DMS79 treated with DMSO at 0.1 percent for 48 hours (cell line): ENCODE measurements around the gene HEG1.

Experiments used
- DNase-seq: peaks from one replicate; lab custom pipeline; 2025; lab: John Stamatoyannopoulos, UW

The HEG1 gene

DNA sequence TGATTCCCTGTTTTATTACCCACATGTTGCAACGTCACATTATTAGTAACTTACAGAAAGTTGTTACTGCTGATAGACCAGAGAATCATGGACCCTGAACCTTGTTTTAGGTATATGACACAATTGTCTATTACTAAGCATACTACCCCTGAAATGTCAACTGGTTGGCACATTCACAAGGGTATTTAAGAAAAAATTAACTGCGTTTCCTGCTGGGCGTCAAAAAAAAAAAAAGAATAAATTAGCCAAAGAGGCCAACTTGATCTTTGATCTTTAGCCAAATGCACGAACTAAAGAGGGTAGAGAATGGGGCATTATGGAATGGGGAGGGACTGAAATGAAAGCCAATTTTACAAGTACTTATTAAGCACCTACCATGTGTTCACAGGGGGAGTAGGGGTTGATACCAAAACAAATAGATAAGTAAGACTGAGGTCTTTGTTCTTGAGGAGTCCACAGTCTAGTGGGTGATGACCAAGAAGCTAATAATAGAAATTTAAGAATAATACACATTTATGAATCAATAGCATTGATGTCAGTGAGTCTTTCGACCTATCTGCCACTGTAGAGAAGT is 103.4 kb downstream of the HEG1 start:
- DNase-seq, result no peak

DNA sequence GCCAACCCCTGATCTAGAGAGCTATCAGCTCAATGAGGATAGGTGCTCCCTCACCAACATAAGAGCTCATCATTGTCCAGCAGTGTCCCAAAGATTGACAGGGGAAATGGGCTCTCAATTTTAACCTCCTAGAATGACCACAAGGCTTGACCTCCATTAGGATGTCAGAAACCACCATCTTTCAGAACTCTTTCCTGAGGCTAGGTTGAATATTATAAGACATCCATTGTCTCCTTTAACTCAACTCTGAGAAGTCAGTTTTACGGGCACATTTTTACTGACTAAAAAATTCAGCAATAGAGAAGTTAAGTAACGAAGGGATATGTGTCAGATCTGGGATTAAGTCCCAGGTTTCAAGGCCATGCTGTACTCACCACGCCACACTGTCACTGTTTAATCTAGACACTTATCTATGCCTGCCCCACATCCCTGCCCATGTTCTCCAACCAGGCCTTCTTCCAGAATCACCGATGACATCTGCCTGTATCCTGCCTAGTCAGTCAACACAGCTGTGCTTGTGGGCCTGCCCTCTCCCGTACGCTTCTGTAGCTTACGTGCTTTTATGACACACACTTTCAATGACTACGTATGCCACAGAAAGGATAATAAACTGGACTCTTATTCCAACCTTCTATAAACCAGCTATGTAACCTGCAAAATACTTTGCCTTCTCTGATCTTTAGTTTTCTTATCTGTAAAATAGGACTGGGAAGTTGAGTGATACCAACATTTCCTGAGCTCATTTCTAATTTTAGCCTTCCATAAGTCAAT is 104.1 kb downstream of the HEG1 start:
- DNase-seq, result no peak

DNA sequence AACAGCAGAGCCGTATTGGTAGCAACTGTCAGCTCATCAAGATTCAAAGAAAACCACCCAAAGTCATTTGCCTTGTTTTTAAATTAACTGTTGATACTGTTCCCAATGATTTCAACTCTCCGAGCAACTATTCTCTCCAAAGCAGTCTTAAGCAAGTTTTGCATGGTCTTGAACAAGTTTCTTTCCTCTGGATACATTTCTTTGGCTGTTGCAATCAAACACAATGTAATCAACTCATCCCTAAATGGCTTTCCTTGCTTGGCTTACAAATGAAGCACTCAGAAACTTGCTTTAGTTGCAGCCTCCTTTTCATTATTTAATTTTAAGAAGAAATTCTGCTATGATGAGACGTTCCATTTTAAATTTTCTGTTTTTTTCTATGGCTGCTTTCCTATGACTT is 105.8 kb downstream of the HEG1 start:
- no peak for DNase-seq

DNA sequence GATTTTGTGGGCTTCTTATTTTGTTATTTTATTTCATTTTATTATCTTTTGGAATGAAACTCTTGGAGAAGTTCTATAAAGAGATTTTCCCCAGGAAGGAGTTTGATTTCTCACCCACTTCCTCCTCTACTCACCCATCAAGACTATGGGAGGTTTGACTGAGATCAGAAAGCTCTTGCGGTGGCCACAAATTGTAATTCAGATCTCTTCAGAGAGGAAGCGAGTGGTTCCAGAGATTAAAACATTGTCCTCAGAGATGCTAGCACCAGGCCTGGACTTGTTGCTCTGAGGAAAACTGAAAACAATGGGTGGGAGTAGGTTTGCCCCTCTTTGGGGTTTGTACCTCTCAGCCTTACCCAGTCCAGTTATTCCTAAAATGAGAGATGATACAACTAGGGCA is 113.2 kb downstream of the HEG1 start:
- DNase-seq, result no peak

DNA sequence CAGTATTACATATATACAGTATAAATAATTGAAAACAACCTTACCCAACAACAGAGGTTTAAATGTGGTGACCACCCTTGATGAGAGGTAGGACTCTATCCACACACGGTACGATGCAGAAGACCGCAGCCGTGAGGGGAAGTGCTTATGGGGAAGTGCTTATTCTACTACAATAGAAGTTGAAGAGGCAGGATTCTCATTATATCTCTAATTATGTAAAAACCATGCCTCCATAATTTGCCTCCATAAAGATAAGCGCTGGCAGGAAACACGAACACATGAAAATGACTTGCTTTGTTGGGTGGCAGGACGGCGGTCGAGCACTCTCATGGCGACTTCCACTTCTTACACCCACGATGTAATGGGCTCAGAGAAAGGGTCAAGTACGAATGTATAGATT is 114.0 kb downstream of the HEG1 start:
- DNase-seq, result no peak

DNA sequence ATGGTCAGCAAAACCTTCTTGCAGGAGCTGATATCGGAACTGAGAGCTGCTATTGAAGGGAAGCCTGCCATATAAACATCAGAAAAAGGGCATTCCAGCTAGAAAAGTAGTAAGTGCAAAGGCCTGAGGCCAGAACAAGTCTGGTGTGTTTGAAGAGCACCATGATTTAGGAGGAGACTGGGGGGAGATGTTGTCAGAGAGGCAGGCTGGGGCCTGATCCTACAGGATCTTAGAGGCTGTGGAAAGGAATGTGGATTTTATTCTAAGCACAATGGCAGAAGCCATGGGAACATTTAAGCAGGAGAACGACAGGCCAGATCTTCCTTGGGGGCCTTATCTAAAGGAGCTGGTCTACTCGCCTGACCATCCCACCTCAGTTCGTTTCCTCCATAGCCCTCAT is 116.1 kb downstream of the HEG1 start:
- DNase-seq, result no peak

DNA sequence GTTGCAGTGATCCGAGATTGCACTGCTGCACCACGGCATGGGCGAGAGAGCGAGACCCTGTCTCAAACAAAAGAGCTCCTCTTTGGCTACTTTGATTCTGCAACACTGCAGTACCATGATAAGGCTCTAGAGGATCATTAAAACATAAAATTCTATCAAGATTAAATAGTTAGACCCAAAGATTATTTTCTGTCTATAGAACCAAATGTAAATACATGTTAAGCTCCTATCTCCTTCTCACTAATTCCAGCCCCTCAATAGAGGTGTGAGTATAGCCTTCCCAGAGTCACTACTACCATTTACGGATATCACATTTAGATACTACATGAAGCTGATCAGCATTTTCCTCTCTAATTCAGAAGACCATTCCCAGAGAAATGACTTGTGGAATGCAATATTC is 116.9 kb downstream of the HEG1 start:
- no peak for DNase-seq

DNA sequence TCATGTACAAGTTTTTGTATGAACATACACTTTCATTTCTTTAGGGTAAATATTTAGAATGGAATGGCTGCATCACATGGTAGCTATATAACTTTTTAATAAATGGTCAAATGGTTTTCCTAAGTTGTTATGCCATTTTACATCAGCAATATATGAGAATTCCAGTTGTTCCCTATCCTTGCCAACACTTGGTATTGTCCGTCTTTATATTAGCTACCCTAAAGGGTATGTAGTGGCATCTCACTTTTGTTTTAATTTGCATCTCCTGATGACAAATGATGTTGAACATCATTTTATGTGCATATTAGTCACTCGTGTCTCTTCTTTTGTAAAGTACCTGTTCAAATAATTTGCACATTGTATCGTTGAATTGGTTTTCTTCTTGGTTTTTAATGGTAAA is 118.7 kb downstream of the HEG1 start:
- no peak for DNase-seq

DNA sequence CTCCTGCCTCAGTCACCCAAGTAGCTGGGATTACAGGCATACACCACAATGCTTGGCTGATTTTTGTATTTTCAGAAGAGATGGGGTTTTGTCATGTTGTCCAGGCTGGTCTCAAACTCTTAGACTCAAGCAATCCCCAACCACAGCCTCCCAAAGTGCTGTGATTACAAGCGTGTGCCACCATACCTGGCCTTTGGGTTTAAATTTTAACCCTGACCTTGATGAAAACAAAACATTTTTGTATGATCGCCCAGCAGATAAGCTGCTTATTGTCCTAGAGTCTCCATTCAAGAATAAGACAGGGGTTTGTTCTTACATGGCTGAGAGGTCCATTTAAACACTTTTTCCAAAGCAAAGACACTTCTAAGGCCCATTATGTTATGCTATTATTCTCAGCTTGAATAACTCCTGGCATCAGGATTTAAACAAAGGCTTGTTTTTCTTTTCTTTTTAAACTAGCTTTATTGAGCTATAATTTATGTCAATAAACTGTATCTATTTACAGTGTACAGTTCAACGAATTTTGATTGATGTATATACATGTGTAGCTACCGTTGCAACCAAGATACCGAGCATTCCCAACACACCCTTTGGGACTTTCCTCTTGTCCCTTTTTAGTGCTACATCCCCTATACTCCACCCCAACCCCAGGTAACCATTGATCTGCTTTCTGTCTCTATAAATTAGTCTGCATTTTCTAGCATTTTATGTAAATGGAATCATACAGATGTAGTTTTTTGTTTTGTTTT is 119.8 kb downstream of the HEG1 start:
- no peak for DNase-seq

DNA sequence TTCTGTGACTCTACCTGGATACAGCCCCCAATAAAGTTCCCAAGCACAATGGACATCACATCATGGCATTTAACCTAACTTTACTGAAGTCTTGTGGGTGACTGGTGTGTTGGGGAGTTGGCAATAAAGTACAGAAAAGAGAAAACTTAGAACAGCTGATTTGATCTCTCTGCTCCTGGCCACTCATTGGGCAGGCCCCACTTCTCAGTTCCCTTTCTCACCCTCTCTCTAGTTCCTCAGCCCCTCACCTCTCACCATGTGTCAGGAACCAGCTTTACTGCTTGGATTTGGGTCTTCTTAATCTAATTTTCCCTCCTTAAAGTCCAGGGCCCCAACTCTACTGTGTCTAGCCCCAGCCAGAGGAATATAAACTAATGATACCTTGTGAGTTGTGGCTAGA is 120.5 kb downstream of the HEG1 start:
- no peak for DNase-seq

DNA sequence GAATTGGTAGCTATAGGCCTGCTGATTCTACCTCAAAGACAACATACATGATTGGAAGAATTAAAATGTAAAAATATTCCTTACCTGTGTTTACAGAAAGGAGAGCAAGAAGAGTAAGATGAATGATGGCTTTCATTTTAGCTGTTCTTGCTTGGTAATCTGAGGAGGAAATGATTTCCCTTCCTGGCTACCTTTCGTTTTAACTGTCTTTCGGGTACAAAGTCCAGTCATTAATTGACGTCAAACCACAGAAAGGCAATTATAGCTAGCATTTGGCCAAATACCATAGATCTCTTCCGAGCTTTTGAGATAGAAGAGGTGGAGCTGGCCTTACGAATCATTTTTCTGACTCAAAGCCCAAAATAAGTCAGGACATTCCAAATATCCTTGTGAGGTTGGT is 121.2 kb downstream of the HEG1 start, which contains the start of gene MUC13:
TSS of gene MUC13 (minus strand) at position 175 of the 400 bp plus-strand sequence. CDS start at position 136, 39 bp downstream.
- no peak for DNase-seq

DNA sequence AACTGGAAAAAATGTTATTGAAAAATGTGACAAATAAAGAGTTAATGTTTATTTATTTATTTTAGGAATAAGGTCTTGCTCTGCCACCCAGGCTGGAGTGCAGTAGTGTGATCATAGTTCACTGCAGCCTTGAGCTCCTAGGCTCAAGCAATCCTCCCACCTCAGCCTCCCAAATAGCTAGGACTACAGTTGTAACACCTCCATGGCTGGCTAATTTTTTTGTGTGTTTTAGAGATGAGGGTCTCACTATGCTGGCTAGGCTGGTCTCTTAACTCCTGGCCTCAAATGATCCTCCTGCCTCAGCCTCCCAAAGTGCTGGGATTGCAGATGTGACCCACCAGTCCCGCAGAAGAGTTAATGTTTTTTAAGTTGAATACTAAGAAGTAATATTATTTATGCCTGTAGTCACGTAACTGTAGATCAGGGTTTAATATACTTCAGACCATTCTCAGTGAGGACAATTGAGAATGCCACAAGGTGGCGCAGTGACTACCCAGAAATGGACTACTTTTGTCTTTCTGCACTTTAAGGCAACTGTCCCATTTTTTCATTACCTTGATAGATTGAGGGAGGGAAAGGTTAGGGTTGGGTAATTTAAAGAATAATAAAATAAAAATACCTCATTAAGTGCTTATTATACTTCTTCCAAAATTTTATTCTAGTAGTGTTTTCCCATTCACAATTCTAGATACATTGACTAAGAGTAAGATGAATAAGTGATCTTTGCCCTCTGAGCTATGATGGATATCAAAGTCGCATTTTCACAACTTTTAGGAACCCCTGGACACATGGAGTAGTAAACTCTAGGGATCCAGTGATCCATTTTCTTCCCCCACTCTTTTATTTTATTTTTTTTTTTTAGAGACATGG is 127.2 kb downstream of the HEG1 start:
- DNase-seq, result peak; percentile 19

DNA sequence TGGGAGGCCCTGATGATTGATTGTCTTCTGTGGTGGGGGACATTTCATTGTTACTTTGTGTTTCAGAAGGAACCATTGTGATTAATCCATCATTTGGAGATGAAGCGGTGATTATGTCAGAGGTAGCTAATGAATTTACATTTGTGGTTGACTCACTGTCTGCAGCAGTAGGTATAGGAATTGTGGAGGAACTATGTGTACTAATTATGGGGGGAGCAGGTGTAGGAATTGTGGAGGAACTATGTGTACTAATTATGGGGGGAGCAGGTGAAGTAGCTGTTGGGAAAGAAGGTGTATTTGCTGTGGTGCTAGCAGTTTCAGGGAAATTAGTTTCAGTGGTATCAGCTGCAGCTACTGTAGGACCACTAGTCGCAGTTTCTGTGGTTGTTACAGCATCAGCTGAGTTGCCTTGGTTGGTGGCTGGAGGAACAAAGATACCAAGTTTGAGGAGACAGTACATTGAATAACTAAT is 128.2 kb downstream of the HEG1 start:
- DNase-seq, result no peak

DNA sequence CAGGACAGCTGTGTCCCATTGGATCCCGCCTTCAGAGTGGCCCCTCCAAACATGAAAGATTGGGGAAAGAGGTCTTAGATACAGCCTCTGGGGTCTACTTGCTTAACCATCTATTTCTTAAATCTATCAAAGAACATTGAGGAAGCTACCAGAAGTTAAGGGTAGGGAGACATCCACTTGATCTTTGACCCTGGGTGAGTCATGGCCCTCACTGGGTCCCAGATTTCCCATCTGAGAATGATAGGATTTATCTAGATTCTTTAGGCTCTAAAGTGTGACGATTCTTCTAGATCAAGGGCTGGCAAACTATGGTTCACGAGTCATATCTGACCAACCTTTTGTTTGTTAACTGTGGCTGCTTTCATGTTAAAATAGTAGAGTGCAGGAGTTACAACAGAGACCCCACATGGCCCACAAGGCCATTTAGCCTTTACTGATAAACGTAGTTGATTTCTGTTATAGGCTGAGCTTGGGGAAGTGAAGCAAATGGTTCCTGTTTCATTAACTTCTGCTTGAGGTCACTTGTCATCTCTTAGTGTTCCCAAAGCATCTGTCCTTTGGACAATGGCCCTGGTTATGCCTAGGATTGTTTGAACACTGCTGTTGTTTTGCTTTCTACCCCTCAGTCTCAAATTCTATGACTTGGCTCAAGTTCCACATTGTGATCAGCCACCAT is 129.2 kb downstream of the HEG1 start:
- no peak for DNase-seq

DNA sequence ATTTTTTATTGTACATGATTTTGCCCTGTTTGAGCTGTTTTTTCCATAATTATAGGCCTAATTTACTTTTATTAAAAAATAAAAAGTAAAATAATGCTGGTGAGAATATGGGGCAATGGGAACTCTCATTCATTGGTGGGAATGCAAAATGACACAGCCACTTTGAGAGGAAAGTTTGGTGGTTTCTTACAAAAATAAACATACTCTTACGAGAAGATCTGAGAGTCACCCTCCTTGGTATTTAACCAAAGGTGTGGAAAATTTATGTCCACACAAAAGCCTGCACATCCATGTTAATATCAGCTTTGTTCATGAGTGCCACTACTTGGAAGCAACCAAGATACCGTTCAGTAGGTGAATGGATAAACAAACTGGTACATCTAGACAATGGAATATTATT is 131.1 kb downstream of the HEG1 start:
- DNase-seq, result no peak

DNA sequence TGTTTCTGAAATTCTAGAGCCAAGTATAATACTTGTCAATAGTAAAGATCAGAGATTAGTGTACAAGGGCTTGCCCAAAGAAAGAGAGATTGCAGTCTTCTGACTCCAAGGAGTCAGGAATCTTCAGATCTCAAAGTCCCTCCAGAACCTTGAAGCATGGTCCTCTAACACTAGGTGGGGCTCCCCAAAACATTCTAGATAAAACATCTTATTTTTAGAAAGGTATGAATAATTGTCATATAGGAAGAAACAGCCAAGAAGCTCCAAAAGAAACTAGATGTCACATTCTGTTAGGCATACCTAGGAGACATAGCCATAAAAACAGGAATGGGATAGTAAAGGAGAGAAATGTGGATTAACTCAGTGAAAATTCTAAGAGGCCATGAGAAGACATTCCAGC is 132.0 kb downstream of the HEG1 start:
- DNase-seq, result no peak

DNA sequence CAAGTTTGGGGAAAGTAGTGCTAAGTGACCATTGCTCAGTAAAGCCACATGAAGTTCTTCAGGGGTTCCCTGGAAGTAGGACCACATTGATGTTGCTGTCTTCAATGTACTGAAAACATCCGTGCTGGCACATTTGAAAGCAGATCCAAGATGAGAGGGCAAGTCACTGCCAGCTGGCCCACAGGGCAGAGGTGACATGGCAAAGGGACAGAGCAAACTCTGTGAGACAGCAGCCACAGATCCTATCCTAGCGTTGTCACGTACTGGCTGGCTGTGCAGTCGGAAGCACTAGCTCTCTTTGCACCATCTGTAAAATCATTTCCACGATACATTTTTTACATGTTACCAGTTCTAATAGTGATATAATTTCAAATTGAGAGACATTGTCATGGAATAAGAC is 135.1 kb downstream of the HEG1 start:
- no peak for DNase-seq

DNA sequence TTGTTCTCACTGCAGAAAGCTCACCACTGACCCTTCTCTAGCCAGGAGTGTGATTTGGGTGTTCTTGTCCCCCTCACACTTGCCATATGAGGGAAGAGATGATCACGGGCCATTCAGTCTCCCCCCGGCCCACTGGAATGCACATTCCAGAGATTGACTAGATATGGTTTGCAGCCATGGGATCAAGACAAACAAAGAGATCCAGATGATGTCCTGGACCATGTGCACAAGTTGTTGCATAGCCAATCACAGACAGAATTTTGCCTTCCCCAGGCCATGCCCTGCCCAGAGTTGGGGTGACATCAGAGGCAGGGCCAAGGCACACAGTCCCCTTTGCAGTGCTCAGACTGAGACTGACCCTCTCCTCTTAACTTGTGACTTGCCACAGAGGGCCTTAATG is 136.0 kb downstream of the HEG1 start:
- no peak for DNase-seq

DNA sequence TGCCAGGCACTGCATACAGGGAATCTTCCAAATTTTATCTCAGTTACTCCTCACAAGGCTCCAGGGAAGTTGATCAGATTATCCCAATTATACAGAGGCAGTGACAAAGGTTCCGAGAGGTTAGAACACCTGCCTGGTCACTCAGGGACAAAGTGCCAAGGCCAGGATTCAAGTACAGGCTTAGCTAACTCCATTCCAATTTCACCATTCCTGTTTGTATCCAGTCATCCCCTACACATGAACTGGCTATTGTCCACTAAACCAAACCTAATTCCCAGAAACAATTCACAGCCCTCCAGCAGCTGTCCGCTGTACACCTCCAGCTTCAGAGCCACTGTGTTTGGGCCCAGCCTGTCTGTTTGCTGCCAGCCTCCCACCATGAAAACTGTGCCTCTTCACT is 137.3 kb downstream of the HEG1 start:
- DNase-seq, result no peak

DNA sequence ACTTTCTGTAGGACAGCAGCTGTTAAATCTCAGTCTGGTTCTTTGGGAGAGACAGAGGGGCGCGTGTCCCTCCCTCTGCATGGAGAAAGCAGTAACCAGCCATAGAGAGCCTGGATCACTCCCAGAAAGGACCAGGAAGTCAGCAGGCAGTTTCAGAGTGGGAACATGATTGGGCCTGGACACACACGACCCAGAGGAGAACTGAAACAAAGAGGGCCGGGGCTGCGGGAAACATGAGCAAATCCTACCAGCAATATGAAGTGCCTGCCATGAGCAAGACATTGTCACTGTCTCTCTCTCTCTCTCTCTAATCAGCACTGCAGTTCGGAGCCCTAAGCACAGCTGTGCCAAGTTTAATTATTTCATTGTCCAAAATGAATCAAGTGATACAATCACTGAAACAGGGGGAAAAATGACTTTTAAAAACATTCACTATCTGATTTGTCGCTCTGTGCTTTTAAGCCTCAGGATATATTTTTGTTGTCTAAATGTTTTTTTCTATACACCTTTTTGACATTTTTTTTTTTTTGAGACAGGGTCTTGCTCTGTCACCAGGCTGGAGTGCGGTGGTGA is 138.9 kb downstream of the HEG1 start:
- no peak for DNase-seq
